GM12873 (cell line): ENCODE measurements around the gene GANC.

Experiments
- CTCF ChIP-seq: IDR thresholded peaks from 2 replicates; pipeline ENCODE4 v1.5.1; 2012; ENCODE audit warnings: low read depth, mild to moderate bottlenecking, moderate library complexity, low read length, control low read depth; ENCODE audit not compliant: insufficient read depth; ENCODE audit errors: missing control alignments

The GANC gene

GRCh38 chr15:42378011-42378410 is 105.0 kb downstream of the GANC start:
- no peak for TF ChIP-seq CTCF

DNA sequence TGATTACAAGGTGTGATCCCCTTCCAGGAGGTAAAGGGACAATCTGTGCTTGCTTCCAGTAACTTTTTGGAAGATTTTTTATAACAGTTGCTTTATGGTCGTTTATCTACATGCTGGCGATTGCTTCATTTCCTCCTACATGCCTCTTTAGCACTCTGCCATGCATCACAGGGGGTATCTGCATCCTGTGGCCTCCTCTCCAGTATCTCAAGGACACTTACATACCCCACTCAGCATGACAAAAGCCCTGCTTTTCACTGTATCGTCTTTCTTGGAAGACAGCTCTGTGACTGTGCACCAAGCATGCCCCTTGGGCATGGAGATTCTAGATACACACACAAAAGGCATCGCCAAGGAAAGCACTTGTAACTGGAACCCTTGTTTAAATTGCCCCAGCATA is 111.6 kb downstream of the GANC start:
- no peak for TF ChIP-seq CTCF

DNA sequence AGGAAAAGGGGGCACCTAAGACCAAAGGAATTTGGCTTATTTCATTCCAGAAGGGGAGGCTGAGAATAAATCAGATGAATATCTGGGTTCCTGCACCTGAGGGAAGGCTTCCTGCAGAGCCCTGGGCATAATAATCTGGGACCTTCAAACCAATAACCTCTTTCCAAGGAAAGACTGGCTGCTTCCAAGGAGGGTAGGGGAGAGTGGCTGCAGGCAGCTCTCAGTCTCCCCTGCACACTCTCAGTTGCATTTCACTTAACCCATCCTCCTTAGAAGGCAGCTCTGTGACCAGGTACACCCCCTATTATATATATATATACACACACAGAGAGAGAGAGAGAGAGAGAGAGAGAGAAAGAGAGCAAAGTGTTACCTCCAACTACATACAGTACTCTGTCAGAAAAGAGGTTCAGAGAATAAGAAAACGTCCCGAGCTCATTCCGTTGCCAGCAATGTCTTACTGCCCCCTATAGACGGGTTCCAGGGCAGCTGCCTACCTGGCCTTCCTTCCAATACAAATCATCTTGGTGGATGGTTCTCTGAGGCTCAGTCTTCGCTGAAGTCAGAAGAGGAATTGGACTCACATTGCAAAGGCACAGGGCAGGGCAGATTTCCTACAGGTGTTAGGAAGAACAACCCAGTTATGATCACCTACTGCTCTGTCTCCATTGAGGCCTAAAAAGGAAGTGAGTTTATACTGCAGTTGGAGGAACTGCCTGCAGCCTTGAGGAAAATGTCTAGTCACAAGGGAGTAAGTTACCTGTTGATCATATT is 112.4 kb downstream of the GANC start:
- peak; percentile 69 for TF ChIP-seq CTCF

GRCh38 chr15:42385980-42386700 is 113.1 kb downstream of the GANC start:
- TF ChIP-seq CTCF, result no peak

DNA sequence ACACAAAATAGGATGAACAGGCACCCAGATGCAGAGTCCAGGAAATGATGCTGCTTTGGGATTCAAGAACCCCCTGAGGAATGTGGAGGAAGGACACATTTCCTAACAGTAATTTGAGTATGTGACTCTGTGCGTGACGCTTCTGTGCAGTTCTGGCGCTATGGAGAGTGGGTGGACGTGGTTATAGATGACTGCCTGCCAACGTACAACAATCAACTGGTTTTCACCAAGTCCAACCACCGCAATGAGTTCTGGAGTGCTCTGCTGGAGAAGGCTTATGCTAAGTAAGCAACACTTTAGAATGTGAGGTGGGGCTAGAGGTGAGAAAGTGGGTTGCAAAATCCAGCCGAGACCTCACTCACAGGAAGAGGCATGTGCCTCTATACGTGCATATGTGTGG is 114.6 kb downstream of the GANC start:
- no peak for TF ChIP-seq CTCF

DNA sequence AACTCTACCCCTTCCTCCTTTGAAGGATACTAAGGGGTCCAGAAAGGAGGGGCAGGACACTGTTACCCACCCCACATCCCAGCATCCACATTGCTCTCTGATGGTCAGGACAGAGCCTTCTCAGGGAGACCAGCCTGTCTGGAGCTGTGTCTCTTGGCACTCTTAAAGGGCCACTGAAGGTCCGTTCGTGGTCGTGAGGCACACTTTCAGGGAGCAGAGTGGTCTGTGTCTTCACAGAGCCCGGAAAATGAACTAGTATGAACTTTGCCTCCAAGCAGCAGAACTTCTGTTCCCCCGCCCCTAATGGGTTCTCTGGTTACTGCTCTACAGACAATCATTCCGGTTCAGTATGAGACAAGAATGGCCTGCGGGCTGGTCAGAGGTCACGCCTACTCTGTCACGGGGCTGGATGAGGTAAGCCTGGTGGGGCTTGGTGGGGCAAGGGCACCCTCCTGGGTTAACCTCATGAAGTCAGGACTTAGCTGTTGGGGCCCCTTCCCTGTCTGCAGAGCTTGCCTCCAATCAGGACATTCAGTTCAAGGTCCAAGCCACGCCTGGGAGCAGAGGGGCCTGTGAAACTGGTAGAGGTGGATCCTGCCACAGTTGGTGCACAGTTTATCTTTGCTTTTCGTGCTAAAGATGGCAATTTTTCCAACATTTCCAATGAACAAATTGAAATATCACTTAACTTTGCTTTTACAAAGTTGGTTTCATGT is 119.5 kb downstream of the GANC start:
- TF ChIP-seq CTCF, result no peak

DNA sequence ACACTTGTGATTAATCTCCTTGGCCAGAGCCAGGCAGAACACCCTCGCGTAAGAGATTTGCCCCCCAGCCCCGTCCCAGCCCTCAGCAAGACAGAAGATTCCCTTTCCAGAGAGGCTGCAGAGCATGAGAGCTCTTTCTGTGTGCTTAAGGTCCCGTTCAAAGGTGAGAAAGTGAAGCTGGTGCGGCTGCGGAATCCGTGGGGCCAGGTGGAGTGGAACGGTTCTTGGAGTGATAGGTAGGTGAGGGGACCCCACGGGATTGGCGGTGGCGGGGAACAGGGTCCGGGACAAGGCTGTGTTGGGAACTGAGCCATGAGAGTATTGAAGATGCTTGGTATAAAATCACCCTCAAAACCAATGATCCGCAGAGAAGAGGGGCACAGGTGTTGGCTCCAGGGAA is 121.1 kb downstream of the GANC start:
- TF ChIP-seq CTCF, result no peak
